ENCODE results near the gene EEF2KMT. TPM values are rescaled to one million over a fixed set of nuclear protein-coding genes. Genes with fewer than 3 reads are reported as not detected.

EEF2KMT gene
- total and polyA plus RNA-seq, 2 of the 13 experiments (the other 11 are each of a cell fraction or from before 2014, with no cell fraction given) = 10.7 to 26.9 TPM

DNA sequence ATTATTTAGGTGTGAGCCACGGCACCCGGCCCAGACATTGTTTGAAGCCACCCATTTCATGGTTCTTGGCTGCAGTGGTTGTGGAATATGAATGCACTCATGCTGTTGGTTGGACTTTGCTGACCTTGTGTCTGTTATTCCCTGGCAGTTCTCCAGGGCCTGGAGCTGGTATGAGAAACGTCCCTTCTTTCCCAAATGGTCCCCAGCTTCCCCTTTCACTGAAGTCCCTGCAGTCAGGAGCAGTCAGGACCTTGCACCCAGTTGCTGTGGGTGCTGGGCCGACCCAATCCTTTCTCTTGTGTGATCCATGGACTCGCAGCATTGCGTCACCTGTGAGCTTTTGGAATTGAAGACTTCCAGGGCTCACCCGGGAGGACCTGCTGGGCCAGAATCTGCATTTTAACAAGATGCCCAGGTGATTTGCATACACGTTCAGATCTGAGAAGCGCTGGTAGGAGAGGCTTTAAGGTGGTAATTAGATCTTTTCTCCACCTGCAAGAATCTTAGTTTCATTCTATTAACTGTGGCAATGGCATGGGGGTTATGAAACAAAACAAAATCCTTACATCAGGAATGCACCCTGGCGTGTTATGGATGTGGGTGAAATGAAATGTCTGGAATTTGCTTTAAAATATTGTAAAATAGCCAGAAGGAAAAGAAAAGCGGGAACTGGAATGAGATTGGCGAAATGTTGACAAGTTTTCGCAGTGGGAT, 37.3 kb upstream of the EEF2KMT start (continued):
- TF ChIP-seq, protein P1, sequence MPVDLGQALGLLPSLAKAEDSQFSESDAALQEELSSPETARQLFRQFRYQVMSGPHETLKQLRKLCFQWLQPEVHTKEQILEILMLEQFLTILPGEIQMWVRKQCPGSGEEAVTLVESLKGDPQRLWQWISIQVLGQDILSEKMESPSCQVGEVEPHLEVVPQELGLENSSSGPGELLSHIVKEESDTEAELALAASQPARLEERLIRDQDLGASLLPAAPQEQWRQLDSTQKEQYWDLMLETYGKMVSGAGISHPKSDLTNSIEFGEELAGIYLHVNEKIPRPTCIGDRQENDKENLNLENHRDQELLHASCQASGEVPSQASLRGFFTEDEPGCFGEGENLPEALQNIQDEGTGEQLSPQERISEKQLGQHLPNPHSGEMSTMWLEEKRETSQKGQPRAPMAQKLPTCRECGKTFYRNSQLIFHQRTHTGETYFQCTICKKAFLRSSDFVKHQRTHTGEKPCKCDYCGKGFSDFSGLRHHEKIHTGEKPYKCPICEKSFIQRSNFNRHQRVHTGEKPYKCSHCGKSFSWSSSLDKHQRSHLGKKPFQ (CRISPR knock-in tag; IDR thresholded peaks at IDR 0.05; ENCODE audit: insufficient replicate concordance) = peak; percentile 78
- TF ChIP-seq ZSCAN30 (CRISPR knock-in tag; IDR thresholded peaks at IDR 0.05) (0 out of 2 replicates have a peak, but pooled peaks have one; percentile 15), HNF4A (CRISPR knock-in tag; IDR thresholded peaks at IDR 0.05) (peak; percentile 99), ELF1 (CRISPR knock-in tag; IDR thresholded peaks at IDR 0.05) (peak; percentile 52; the same call in 1 of the 2 replicates), MYC (CRISPR knock-in tag; IDR thresholded peaks at IDR 0.05; ENCODE audit: borderline replicate concordance) (peak; percentile 38; the same call in 1 of the 2 replicates), ZNF781 (CRISPR knock-in tag; IDR thresholded peaks at IDR 0.05; ENCODE audit: borderline replicate concordance, not compliant biosample characterization) (peak; percentile 75), ZNF264 (CRISPR knock-in tag; IDR thresholded peaks at IDR 0.05) (peak; percentile 81; the same call in 1 of the 2 replicates), ZKSCAN8 (CRISPR knock-in tag; IDR thresholded peaks at IDR 0.05; ENCODE audit: borderline replicate concordance) (peak; percentile 68; the same call in 1 of the 2 replicates), ZNF224 (CRISPR knock-in tag; IDR thresholded peaks at IDR 0.05) (peak; percentile 83), CHD4 (IDR thresholded peaks at IDR 0.05; ENCODE audit: borderline replicate concordance, low read length) (peak; percentile 61; the same call in 1 of the 2 replicates), NAIF1 (CRISPR knock-in tag; IDR thresholded peaks at IDR 0.05; ENCODE audit: borderline replicate concordance) (0 out of 2 replicates have a peak, but pooled peaks have one; percentile 22), POLR2G (IDR thresholded peaks at IDR 0.05; ENCODE audit: low read depth, low read length) (0 out of 2 replicates have a peak, but pooled peaks have one; percentile 34), HMG20B (CRISPR knock-in tag; conservative IDR thresholded peaks at IDR 0.05) (0 out of 2 replicates have a peak, but pooled peaks have one; percentile 45), HDAC1 (CRISPR knock-in tag; IDR thresholded peaks at IDR 0.05) (peak; percentile 91), PITX1 (CRISPR knock-in tag; IDR thresholded peaks at IDR 0.05) (peak; percentile 89), ZNF292 (CRISPR knock-in tag; IDR thresholded peaks at IDR 0.05; ENCODE audit: borderline replicate concordance, low read depth) (peak; percentile 96; the same call in 1 of the 2 replicates)
- TF ChIP-seq, protein P2, sequence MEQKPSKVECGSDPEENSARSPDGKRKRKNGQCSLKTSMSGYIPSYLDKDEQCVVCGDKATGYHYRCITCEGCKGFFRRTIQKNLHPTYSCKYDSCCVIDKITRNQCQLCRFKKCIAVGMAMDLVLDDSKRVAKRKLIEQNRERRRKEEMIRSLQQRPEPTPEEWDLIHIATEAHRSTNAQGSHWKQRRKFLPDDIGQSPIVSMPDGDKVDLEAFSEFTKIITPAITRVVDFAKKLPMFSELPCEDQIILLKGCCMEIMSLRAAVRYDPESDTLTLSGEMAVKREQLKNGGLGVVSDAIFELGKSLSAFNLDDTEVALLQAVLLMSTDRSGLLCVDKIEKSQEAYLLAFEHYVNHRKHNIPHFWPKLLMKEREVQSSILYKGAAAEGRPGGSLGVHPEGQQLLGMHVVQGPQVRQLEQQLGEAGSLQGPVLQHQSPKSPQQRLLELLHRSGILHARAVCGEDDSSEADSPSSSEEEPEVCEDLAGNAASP (CRISPR knock-in tag; IDR thresholded peaks at IDR 0.05; ENCODE audit: borderline replicate concordance) = peak; percentile 91; the same call in 1 of the 2 replicates
- TF ChIP-seq, protein P3, sequence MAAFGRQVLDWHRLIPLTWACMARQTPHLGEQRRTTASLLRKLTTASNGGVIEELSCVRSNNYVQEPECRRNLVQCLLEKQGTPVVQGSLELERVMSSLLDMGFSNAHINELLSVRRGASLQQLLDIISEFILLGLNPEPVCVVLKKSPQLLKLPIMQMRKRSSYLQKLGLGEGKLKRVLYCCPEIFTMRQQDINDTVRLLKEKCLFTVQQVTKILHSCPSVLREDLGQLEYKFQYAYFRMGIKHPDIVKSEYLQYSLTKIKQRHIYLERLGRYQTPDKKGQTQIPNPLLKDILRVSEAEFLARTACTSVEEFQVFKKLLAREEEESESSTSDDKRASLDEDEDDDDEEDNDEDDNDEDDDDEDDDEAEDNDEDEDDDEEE (CRISPR knock-in tag; IDR thresholded peaks at IDR 0.05) = peak; percentile 43; the same call in 1 of the 2 replicates
- TF ChIP-seq, protein P4, sequence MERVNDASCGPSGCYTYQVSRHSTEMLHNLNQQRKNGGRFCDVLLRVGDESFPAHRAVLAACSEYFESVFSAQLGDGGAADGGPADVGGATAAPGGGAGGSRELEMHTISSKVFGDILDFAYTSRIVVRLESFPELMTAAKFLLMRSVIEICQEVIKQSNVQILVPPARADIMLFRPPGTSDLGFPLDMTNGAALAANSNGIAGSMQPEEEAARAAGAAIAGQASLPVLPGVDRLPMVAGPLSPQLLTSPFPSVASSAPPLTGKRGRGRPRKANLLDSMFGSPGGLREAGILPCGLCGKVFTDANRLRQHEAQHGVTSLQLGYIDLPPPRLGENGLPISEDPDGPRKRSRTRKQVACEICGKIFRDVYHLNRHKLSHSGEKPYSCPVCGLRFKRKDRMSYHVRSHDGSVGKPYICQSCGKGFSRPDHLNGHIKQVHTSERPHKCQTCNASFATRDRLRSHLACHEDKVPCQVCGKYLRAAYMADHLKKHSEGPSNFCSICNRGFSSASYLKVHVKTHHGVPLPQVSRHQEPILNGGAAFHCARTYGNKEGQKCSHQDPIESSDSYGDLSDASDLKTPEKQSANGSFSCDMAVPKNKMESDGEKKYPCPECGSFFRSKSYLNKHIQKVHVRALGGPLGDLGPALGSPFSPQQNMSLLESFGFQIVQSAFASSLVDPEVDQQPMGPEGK (CRISPR knock-in tag; IDR thresholded peaks at IDR 0.05) = peak; percentile 78
- TF ChIP-seq, protein P5, sequence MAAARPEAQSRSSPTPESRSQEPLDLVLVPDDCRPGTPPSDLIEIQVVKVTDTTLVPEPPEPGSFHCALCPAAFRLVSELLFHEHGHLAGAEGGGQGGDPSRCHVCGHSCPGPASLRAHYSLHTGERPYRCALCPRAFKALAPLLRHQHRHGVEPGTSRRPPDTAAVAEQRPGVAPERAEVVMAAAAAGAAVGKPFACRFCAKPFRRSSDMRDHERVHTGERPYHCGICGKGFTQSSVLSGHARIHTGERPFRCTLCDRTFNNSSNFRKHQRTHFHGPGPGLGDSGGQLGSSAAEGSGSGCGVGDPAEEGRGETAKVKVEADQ (CRISPR knock-in tag; IDR thresholded peaks at IDR 0.05; ENCODE audit: borderline replicate concordance) = 0 out of 2 replicates have a peak, but pooled peaks have one; percentile 44
